CD4-positive, alpha-beta memory T cell (primary cell): ENCODE data around the gene HOMER2. TPM values are rescaled to one million over a fixed set of nuclear protein-coding genes. Genes with fewer than 3 reads are reported as not detected.

Source experiments
- CTCF ChIA-PET: fragments of 350-600 bp; sonication (Branson Sonifier 250); formaldehyde crosslinking; loops from one replicate; lab custom pipeline; 2021; ENCODE audit warnings: inconsistent platforms; ENCODE audit not compliant: partially characterized antibody; lab: Charles Lee
- POLR2A ChIA-PET: fragments of 350-600 bp; sonication (Branson Sonifier 250); formaldehyde crosslinking; loops from one replicate; lab custom pipeline; 2021; ENCODE audit not compliant: partially characterized antibody; lab: Charles Lee
- DNase-seq, 5 donors: peaks; one replicate each; pipeline versions ENCODE4 v3.0.0 to v3.0.0-alpha.2; 2020 to 2022; ENCODE audit warnings: mixed read lengths in 1 of 5
- H3K27ac ChIP-seq: one replicate; pipeline ENCODE4 v1.7.0; 2013; ENCODE audit warnings: low read depth, low read length
- H3K27me3 ChIP-seq: 2 replicates; pipeline ENCODE4 v1.7.0; 2013; ENCODE audit warnings: mild to moderate bottlenecking, low read length, moderate library complexity; ENCODE audit not compliant: insufficient read depth
- H3K36me3 ChIP-seq: 2 replicates; pipeline ENCODE4 v1.7.0; 2013; ENCODE audit warnings: mild to moderate bottlenecking, low read length, moderate library complexity; ENCODE audit not compliant: insufficient read depth
- H3K4me1 ChIP-seq: 2 replicates; pipeline ENCODE4 v1.7.0; 2013; ENCODE audit warnings: mild to moderate bottlenecking, low read length, moderate library complexity; ENCODE audit not compliant: insufficient read depth
- H3K4me3 ChIP-seq, 2 donors: one replicate each; pipeline ENCODE4 v1.7.0; 2013; ENCODE audit warnings: low read length in 2 of 2, mild to moderate bottlenecking in 1 of 2
- H3K9me3 ChIP-seq, 2 donors: one replicate each; pipeline ENCODE4 v1.7.0; 2013; ENCODE audit warnings: low read length in 2 of 2, control low read depth in 1 of 2; ENCODE audit not compliant: control insufficient read depth in 1 of 2
- H3K27ac Mint-ChIP-seq, 7 donors: one replicate each; pipeline ENCODE4 v1.8.0; 2020 to 2021; ENCODE audit warnings: mixed read lengths in 7 of 7, mild to moderate bottlenecking in 6 of 7, inconsistent platforms in 3 of 7, moderate library complexity in 3 of 7
- H3K27me3 Mint-ChIP-seq, 2 donors: one replicate each; pipeline ENCODE4 v1.8.0; 2020 to 2021; ENCODE audit warnings: mixed read lengths in 2 of 2
- H3K36me3 Mint-ChIP-seq, 2 donors: one replicate each; pipeline ENCODE4 v1.8.0; 2020 to 2021; ENCODE audit warnings: mixed read lengths in 2 of 2, inconsistent platforms in 1 of 2, mild to moderate bottlenecking in 1 of 2
- H3K4me1 Mint-ChIP-seq, 4 donors: one replicate each; pipeline ENCODE4 v1.8.0; 2020 to 2021; ENCODE audit warnings: mixed read lengths in 4 of 4, mild to moderate bottlenecking in 1 of 4
- H3K4me3 Mint-ChIP-seq, 8 donors: one replicate each; pipeline ENCODE4 v1.8.0; 2020 to 2021; ENCODE audit warnings: mixed read lengths in 8 of 8, mild to moderate bottlenecking in 7 of 8, moderate library complexity in 6 of 8, inconsistent platforms in 3 of 8
- H3K9me3 Mint-ChIP-seq, 8 donors: one replicate each; pipeline ENCODE4 v1.8.0; 2020 to 2021; ENCODE audit warnings: mixed read lengths in 8 of 8, mild to moderate bottlenecking in 5 of 8, inconsistent platforms in 3 of 8, moderate library complexity in 1 of 8
- intact Hi-C: fragments of 100-400 bp; cut with micrococcal nuclease; formaldehyde crosslinking; loops from one replicate; pipeline ENCODE4 v1.15.1; 2023
- polyA plus RNA-seq, 2 donors: library from polyadenylated mRNA; unstranded; fragments of 300-500 nt; fragmentation: Illumina TruSeq; gene quantifications; one replicate each; pipeline ENCODE4 v1.2.3, GENCODE V29; 2021
- total RNA-seq, 2 experiments: library from RNA; stranded (reverse); gene quantifications; one replicate each; pipeline ENCODE4 v1.2.3, GENCODE V29; 2021

The HOMER2 gene
- total and polyA plus RNA-seq, 4 experiments from 2014 or later, result 1.5 to 6.5 (median 6.1) TPM; not detected in 1

- ChIA-PET CTCF (no interaction called here), POLR2A (no interaction called here)
Measured at GRCh38 chr15:82978438-82978837, 25.9 kb upstream of the HOMER2 start.

GRCh38 chr15:82977076-82977475, 24.6 kb upstream of the HOMER2 start:
- CTCF ChIA-PET, result no interaction called here
- POLR2A ChIA-PET, result no interaction called here
- no peak overlapping the region for H3K4me3 Mint-ChIP-seq

More at GRCh38 chr15:82978438-82978837, 25.9 kb upstream of the HOMER2 start:
- H3K27ac ChIP-seq, result no peak overlapping the region
- Mint-ChIP-seq H3K4me3 (no peak overlapping the region), H3K27ac (no peak overlapping the region), H3K9me3 (no peaks in the 10 kb centered on the region), H3K4me1 (peaks cover 0 to 2% (median under 1%) of the 10 kb centered on the region in 4 donors), H3K36me3 (no peaks in the 10 kb centered on the region), H3K27me3 (no peaks in the 10 kb centered on the region)
- H3K9me3 ChIP-seq, result no peaks in the 10 kb centered on the region
- H3K27me3 ChIP-seq, result no peaks in the 10 kb centered on the region
- no peak overlapping the region for H3K4me3 ChIP-seq
- H3K36me3 ChIP-seq, result no peaks in the 10 kb centered on the region
- no peaks in the 10 kb centered on the region for H3K4me1 ChIP-seq
- no peak for DNase-seq
- intact Hi-C loops, result no loop called here

GRCh38 chr15:82972990-82973389, 20.5 kb upstream of the HOMER2 start:
- no peak overlapping the region for H3K27ac ChIP-seq
- Mint-ChIP-seq H3K36me3 (no peaks in the 10 kb centered on the region), H3K27ac (no peak overlapping the region), H3K27me3 (no peaks in the 10 kb centered on the region), H3K9me3 (no peaks in the 10 kb centered on the region), H3K4me3 (no peak overlapping the region), H3K4me1 (no peaks in the 10 kb centered on the region)
- H3K36me3 ChIP-seq, result no peaks in the 10 kb centered on the region
- no peak overlapping the region for H3K4me3 ChIP-seq
- DNase-seq, result no peak
- H3K9me3 ChIP-seq, result no peaks in the 10 kb centered on the region
- H3K4me1 ChIP-seq, result no peaks in the 10 kb centered on the region
- intact Hi-C loops, result no loop called here
- POLR2A ChIA-PET, result no interaction called here
- CTCF ChIA-PET, result no interaction called here
- H3K27me3 ChIP-seq, result no peaks in the 10 kb centered on the region

More at GRCh38 chr15:82977076-82977475, 24.6 kb upstream of the HOMER2 start:
- no peak overlapping the region for H3K27ac ChIP-seq
- Mint-ChIP-seq H3K9me3 (no peaks in the 10 kb centered on the region), H3K27ac (no peak overlapping the region), H3K27me3 (no peaks in the 10 kb centered on the region), H3K36me3 (no peaks in the 10 kb centered on the region), H3K4me1 (peaks cover 0 to 2% (median under 1%) of the 10 kb centered on the region in 4 donors)
- no peaks in the 10 kb centered on the region for H3K9me3 ChIP-seq
- H3K4me3 ChIP-seq, result no peak overlapping the region
- no peaks in the 10 kb centered on the region for H3K36me3 ChIP-seq
- no peaks in the 10 kb centered on the region for H3K4me1 ChIP-seq
- no peaks in the 10 kb centered on the region for H3K27me3 ChIP-seq
- intact Hi-C loops, result no loop called here
- no peak for DNase-seq

GRCh38 chr15:82971218-82971984, 18.9 kb upstream of the HOMER2 start:
- H3K27ac ChIP-seq, result no peak overlapping the region
- no peak for DNase-seq
- ChIA-PET CTCF (interaction anchor here (1.4 kb wide), 1 partner anchor 440 kb away, joined by 3 read pairs; no protein-coding TSS in a partner anchor), POLR2A (interaction anchor here (1.5 kb wide), 1 partner anchor 40 kb away, joined by 3 read pairs; no protein-coding TSS in a partner anchor)
- Mint-ChIP-seq H3K4me3 (no peak overlapping the region), H3K4me1 (peaks cover 0 to 5% (median 2%) of the 10 kb centered on the region in 4 donors), H3K27ac (peak overlapping the region in 1 of 7 donors; percentile 56), H3K9me3 (no peaks in the 10 kb centered on the region), H3K27me3 (no peaks in the 10 kb centered on the region), H3K36me3 (no peaks in the 10 kb centered on the region)
- no peaks in the 10 kb centered on the region for H3K4me1 ChIP-seq
- H3K27me3 ChIP-seq, result no peaks in the 10 kb centered on the region
- H3K36me3 ChIP-seq, result no peaks in the 10 kb centered on the region
- no peak overlapping the region for H3K4me3 ChIP-seq
- intact Hi-C loops, result no loop called here
- H3K9me3 ChIP-seq, result no peaks in the 10 kb centered on the region

- CTCF ChIA-PET, result interaction anchor here (1.4 kb wide), 1 partner anchor 439 kb away, joined by 3 read pairs; no protein-coding TSS in a partner anchor
- no peaks in the 10 kb centered on the region for H3K27me3 Mint-ChIP-seq
- intact Hi-C loops, result no loop called here
Measured at GRCh38 chr15:82970696-82971095, 18.2 kb upstream of the HOMER2 start.

GRCh38 chr15:82970078-82970686, 17.7 kb upstream of the HOMER2 start:
- ChIA-PET POLR2A (no interaction called here), CTCF (no interaction called here)
- H3K27ac ChIP-seq, result no peak overlapping the region
- no peaks in the 10 kb centered on the region for H3K4me1 ChIP-seq
- no peak overlapping the region for H3K27ac Mint-ChIP-seq
- no peaks in the 10 kb centered on the region for H3K36me3 ChIP-seq
- no peaks in the 10 kb centered on the region for H3K9me3 ChIP-seq
- no peaks in the 10 kb centered on the region for H3K27me3 Mint-ChIP-seq
- H3K4me1 Mint-ChIP-seq, result peaks cover 0 to 7% (median 4%) of the 10 kb centered on the region in 4 donors
- no peak overlapping the region for H3K4me3 ChIP-seq
- no peak overlapping the region for H3K4me3 Mint-ChIP-seq
- H3K9me3 Mint-ChIP-seq, result no peaks in the 10 kb centered on the region
- H3K27me3 ChIP-seq, result no peaks in the 10 kb centered on the region
- no peaks in the 10 kb centered on the region for H3K36me3 Mint-ChIP-seq
- DNase-seq, result no peak
- intact Hi-C loops, result no loop called here

More at GRCh38 chr15:82970696-82971095, 18.2 kb upstream of the HOMER2 start:
- no peaks in the 10 kb centered on the region for H3K36me3 ChIP-seq
- no peaks in the 10 kb centered on the region for H3K9me3 Mint-ChIP-seq
- no peaks in the 10 kb centered on the region for H3K9me3 ChIP-seq
- H3K27me3 ChIP-seq, result no peaks in the 10 kb centered on the region
- DNase-seq, result no peak
- no peak overlapping the region for H3K4me3 Mint-ChIP-seq
- H3K27ac ChIP-seq, result no peak overlapping the region
- H3K4me1 ChIP-seq, result no peaks in the 10 kb centered on the region
- H3K4me1 Mint-ChIP-seq, result peaks cover 0 to 7% (median 4%) of the 10 kb centered on the region in 4 donors
- H3K36me3 Mint-ChIP-seq, result no peaks in the 10 kb centered on the region
- POLR2A ChIA-PET, result no interaction called here
- H3K4me3 ChIP-seq, result no peak overlapping the region
- no peak overlapping the region for H3K27ac Mint-ChIP-seq

- Mint-ChIP-seq H3K27ac (no peak overlapping the region), H3K27me3 (no peaks in the 10 kb centered on the region), H3K4me3 (no peak overlapping the region), H3K4me1 (peaks cover 0 to 7% (median 4%) of the 10 kb centered on the region in 4 donors), H3K9me3 (no peaks in the 10 kb centered on the region), H3K36me3 (no peaks in the 10 kb centered on the region)
- intact Hi-C loops, result no loop called here
- H3K9me3 ChIP-seq, result no peaks in the 10 kb centered on the region
- H3K4me3 ChIP-seq, result no peak overlapping the region
- no peaks in the 10 kb centered on the region for H3K4me1 ChIP-seq
- H3K27ac ChIP-seq, result no peak overlapping the region
- DNase-seq, result no peak
- CTCF ChIA-PET, result no interaction called here
- POLR2A ChIA-PET, result no interaction called here
- H3K36me3 ChIP-seq, result no peaks in the 10 kb centered on the region
- H3K27me3 ChIP-seq, result no peaks in the 10 kb centered on the region
Measured at GRCh38 chr15:82969353-82969752, 16.8 kb upstream of the HOMER2 start.
